HuH-7 (cell line): ENCODE data around the gene DMRTC2.

Experiments used
- DNase-seq: peaks from one replicate; pipeline ENCODE4 v3.0.0; 2011; ENCODE audit warnings: low spot score

DMRTC2 gene

DNA sequence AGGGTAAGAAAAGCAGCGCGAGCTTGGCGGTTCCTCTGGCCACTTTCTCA, at the start of gene DMRTC2:
DMRTC2 (plus strand) TSS at position 42 of the 50 bp plus-strand sequence. CDS start 2,387 bp downstream, outside the sequence.
- no peak for DNase-seq

- DNase-seq, result no peak
These were observed 48.5 kb upstream of the DMRTC2 start, which contains the start of gene CEACAM3 for GRCh38 chr19:41796362-41796761. Gene CEACAM3, plus strand, starts transcription at chr19:41796587. Its CDS starts 91 bp downstream, at chr19:41796678.

- no peak for DNase-seq
These were observed 47.9 kb upstream of the DMRTC2 start for GRCh38 chr19:41796901-41797300.

GRCh38 chr19:41799444-41800000, 45.3 kb upstream of the DMRTC2 start:
- no peak for DNase-seq

DNA sequence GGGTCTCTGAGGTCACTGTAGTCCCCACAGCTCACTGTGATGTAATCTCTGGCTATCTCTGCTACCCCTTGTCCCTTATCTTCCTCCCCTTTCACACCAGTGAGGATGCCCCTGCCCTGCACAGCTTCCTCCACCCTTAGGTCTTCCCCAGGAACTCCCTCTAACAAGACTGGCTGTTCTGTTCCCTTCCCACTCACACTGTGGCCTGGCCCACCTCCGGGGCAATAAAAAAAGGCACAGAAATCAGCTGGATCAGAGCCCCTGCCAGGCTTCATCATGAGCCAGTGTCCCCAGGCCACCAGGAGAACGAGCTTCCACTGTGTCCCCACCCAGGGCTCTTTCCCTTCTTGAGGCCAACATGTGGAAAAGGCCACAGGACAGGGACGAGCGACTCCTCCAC, 43.8 kb upstream of the DMRTC2 start:
- DNase-seq, result no peak

- DNase-seq, result no peak
These were observed 43.0 kb upstream of the DMRTC2 start for GRCh38 chr19:41801792-41802211.

GRCh38 chr19:41802770-41803169, 42.1 kb upstream of the DMRTC2 start:
- no peak for DNase-seq

DNA sequence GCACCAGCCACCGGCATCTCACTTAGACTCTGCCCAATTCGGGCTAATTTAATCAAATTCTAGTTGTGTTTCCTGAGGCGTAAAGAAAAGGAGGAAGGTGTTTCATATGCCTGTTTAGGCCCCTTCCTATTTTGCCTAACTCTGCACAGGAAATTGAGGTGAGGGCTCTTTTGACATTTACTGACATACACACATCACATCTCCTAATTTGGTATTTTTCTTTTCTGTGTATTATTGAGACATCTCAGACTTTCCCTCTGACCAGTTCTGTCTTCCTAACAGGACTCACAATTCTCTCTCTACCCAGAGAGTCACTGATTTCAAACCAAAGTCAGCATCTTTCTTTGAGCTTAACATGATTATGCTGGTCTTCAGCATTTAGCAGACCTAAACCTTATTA, 40.5 kb upstream of the DMRTC2 start:
- DNase-seq, result no peak

DNA sequence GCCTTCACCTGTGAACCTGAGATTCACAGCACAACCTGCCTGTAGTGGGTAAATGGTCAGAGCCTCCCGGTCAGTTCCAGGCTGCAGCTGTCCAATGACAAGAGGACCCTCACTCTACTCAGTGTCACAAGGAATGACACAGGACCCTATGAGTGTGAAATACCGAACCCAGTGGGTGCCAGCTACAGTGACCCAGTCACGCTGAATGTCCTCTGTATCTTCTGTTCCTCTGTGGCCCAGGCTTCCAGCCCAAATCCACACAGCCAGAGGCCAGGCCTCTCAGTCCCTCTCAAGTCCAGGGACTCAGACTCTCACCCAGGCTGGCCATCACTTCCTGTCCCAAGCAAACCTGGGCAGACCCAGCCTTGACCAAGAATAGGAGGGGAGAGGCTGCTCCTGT, 37.7 kb upstream of the DMRTC2 start:
- DNase-seq, result no peak

GRCh38 chr19:41808663-41809566, 35.9 kb upstream of the DMRTC2 start:
- DNase-seq, result no peak

DNA sequence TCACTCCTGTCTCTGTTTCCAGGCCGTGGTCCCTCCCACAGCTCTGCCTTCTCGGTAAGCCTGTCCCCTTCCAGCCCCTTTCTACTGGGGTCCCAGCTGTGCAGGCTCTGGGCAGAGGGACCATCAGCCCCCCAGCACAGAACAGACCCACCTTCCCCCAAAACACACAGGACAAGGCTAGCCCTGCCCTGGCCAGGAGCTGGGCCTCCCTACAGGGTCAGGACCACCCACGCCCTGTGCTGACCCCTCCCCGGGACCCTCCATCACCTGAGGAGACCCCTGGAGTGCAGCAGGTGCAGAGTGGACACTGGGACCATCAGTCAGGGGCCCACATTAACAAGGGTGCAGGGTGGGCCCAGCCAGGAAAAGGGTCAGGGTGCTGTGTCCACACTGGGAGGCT, 34.5 kb upstream of the DMRTC2 start:
- no peak for DNase-seq

DNA sequence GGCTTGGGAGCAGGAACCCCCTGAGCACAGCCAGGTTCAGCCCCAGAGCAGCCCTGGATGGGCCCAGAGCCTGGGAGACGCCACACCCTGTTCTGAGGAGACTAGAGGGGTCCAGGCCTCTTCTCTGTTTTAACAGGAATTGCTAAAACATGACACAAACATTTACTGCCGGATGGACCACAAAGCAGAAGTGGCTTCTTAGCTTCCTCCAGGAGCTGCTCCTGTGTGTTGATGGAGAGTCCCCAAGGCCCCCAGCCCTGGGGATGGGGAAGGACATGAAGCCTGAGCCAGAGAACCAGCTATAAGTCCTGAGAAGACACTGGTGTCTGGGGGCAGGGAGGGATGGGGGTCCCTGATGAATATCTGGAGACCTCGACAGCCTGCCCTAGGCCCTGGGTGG, 33.8 kb upstream of the DMRTC2 start:
- DNase-seq, result no peak

DNA sequence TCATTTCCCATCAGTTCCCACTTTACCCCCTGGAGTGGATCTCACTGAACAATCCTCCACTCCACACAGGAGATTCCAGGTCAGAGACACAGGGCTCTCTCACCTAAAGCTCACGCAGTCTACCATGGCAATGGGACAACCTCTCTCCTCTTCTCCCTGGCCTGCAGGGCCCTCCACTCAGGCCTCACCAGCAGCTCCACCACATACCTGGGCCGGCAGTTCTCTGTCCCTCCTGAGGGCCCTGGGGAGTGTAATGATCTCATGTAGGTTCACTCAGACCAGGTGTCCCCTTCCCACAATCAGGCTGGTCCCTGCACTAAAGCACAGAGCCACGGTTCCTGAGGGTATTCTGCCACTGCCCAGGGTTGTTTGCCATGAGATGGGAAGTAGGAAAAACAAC, 32.9 kb upstream of the DMRTC2 start:
- DNase-seq, result no peak

GRCh38 chr19:41813911-41814310, 30.9 kb upstream of the DMRTC2 start:
- no peak for DNase-seq

- no peak for DNase-seq
These were observed 29.5 kb upstream of the DMRTC2 start for GRCh38 chr19:41815301-41815700.

- DNase-seq, result no peak
These were observed 28.1 kb upstream of the DMRTC2 start for GRCh38 chr19:41816761-41817160.

- peak; percentile 74 for DNase-seq
These were observed 23.7 kb upstream of the DMRTC2 start for GRCh38 chr19:41821003-41821735.

DNA sequence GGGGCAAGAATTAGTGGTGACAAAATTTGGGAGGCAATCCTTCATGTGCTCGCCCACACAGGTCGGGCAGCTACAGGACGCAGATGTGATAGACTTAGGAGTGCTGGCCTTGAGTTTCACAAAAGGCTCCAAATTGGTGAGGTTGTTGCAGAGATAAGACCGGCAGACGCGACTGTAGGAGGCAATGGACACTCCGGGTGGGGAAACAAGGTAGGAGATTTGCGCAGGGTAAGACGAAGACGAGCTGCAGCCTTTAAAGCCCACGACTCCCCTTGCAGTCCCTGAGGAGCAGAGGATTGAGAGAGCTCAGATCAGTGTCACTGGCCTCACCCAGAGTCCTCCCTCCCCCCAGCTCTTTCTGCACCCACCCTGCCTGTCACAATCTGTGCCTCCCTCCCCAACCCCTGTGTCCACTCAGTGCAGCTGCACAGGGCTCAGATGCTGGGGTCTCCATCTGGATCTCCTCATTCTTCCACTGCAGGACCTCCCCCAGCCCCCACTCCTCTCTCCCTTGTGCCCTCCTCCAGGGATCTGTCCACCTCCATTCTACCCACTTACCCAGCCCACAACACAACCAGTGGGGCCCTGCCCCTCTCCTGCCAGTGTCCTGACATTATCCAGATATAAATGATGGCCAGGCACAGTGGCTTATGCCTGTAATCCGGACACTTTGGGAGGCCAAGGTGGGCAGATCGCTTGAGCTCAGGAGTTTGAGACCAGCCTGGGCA, 6.7 kb upstream of the DMRTC2 start:
- DNase-seq, result no peak

DNA sequence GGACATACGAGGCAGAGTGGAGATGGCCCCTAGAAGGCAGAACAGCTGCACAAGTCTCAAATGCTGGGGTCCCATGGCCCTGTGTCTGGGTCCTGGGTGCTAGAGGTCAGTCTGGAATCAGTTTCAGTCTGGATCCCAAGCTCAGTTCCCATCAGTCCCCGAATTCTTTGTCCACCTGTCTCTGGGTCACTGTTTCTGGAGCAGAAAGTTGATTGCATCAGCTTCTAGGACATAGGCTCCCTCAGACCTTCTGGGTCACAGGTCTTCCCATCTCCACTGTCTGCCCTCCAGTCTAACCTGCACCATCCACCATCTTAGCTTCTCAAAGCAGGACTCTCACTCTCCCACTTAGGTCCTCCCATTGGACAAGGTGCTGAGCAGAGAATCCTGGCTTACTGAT, 5.6 kb upstream of the DMRTC2 start:
- DNase-seq, result no peak

- DNase-seq, result no peak
These were observed 1.5 kb upstream of the DMRTC2 start for GRCh38 chr19:41843371-41843770.

DNA sequence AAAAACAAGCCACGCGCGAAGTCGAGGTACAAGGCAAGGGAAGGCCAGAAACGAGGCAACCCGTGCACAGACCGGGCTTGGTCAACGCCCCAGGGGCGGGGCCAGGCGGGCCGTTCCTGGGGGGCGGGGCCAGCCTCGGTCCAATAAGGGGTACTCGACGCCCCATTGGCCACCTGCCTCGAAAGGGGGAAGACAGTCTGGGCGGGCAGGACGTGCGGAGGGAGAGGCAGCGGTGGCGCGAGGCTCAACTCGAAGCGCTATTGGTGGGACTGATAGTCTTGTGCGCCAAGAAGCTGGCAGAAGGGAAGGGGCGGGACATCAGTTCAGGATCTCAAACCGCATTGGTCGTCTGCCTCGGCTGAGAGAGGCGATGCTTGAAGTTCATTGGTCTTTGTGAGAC, 241 bp upstream of the DMRTC2 start, which contains the start of gene LYPD4:
LYPD4 (minus strand) TSS at position 83 of the 400 bp plus-strand sequence. CDS start 5,398 bp downstream, outside the sequence.
- DNase-seq, result no peak

DNA sequence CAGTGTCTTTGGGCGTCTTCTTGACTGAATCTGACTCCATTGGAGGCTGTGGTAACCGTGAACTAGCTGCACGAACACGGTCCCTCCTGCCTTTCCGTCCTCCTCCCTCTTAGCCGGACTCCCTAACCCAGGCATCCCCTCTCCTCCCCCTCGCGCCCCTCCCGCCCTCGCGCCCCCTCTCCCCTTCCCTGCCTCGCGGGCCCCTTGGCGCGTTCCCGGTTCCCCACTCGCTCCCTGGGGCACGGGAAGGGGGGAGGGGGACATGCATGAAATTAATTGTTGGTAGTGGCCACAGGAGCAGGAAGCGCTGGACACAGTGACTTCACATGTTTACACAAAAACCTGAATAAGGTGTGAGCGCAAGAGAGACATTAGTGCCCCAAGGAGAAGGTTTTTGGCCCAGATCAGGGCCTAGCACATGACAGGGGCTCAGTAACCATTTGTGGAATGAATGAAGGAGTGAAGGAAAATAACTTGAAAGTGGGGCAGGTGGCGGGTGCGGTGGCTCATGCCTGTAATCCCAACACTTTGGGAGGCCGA, 279 bp downstream of the DMRTC2 start:
- no peak for DNase-seq
